Stimulated activated naive B cell treated with anti-CD40 and anti-IgM and Interleukin-4, amounts not matched to agents 10 μg/mL and 1 μg/mL and 100 μg/mL, for 72 hours (primary cell): ENCODE results near the gene PPP1R2B.
"Not testable (repeated sequence)": the region's sequence is repeated elsewhere in the genome, so short reads cannot be mapped to it uniquely, and the experiment has no call there.

ENCODE experiments used
- ATAC-seq, 2 donors: fragments of 150-1000 bp; cut with Tn5 transposase; replicated peaks; 2 replicates each; pipeline ENCODE4 v1.10.0; 2021; ENCODE audit warnings: moderate library complexity in 1 of 2
- DNase-seq: peaks from one replicate; pipeline ENCODE4 v3.0.0; 2021
- H3K27ac Mint-ChIP-seq: one replicate; pipeline ENCODE4 v1.8.0; 2022; ENCODE audit warnings: mild to moderate bottlenecking, mixed read lengths
- H3K27me3 Mint-ChIP-seq, 2 donors: one replicate each; pipeline ENCODE4 v1.8.0; 2022; ENCODE audit warnings: mixed read lengths in 2 of 2
- H3K36me3 Mint-ChIP-seq, 2 donors: one replicate each; pipeline ENCODE4 v1.8.0; 2022; ENCODE audit warnings: mixed read lengths in 2 of 2, mild to moderate bottlenecking in 1 of 2
- H3K4me1 Mint-ChIP-seq, 2 donors: one replicate each; pipeline ENCODE4 v1.8.0; 2022; ENCODE audit warnings: mixed read lengths in 2 of 2, mild to moderate bottlenecking in 1 of 2
- H3K4me3 Mint-ChIP-seq, 2 donors: one replicate each; pipeline ENCODE4 v1.8.0; 2022; ENCODE audit warnings: mild to moderate bottlenecking in 2 of 2, mixed read lengths in 2 of 2, moderate library complexity in 1 of 2
- H3K9me3 Mint-ChIP-seq, 2 donors: one replicate each; pipeline ENCODE4 v1.8.0; 2022; ENCODE audit warnings: mixed read lengths in 2 of 2, mild to moderate bottlenecking in 1 of 2

The PPP1R2B gene

DNA sequence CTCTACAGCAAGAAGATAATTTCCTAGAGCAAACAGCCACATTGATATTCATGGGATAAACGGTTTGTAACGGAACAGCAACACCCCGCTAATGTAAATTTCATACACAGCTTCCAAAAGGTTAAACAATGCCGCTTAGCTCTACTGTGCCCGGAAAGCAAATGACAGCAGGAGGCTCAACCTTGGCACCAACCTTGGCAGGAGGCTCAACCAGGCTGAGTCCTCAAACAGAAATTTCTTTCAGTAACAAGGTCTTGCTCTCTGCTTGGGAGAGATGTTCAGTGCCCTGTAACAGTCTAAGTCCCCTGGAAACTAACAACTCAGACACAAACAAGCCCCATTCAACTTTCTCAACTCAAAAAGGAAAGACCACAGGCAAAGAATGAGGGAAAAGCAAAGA, 11.1 kb upstream of the PPP1R2B start:
- peaks cover 6 to 20% of the 10 kb centered on the region in 2 donors for H3K27me3 Mint-ChIP-seq
- H3K4me3 Mint-ChIP-seq: no peak overlapping the region

GRCh38 chr5:156841737-156842136, 8.4 kb upstream of the PPP1R2B start:
- DNase-seq: no peak
- H3K36me3 Mint-ChIP-seq: no peaks in the 10 kb centered on the region
- H3K27ac Mint-ChIP-seq: no peak overlapping the region
- no peak for ATAC-seq
- no peaks in the 10 kb centered on the region for H3K9me3 Mint-ChIP-seq
- H3K4me3 Mint-ChIP-seq: no peak overlapping the region
- peaks cover 11 to 19% of the 10 kb centered on the region in 2 donors for H3K27me3 Mint-ChIP-seq
- no peaks in the 10 kb centered on the region for H3K4me1 Mint-ChIP-seq

More for the DNA sequence above, 11.1 kb upstream of the PPP1R2B start:
- no peak for ATAC-seq
- Mint-ChIP-seq H3K4me1 (no peaks in the 10 kb centered on the region), H3K27ac (no peak overlapping the region), H3K9me3 (no peaks in the 10 kb centered on the region), H3K36me3 (no peaks in the 10 kb centered on the region)
- DNase-seq: no peak

- H3K9me3 Mint-ChIP-seq: peaks cover 9% of the 10 kb centered on the region in 2 donors
- H3K27ac Mint-ChIP-seq: no peak overlapping the region
- no peak overlapping the region for H3K4me3 Mint-ChIP-seq
- no peak for ATAC-seq
- no peaks in the 10 kb centered on the region for H3K4me1 Mint-ChIP-seq
- DNase-seq: no peak
- peaks cover 0 to 3% of the 10 kb centered on the region in 2 donors for H3K36me3 Mint-ChIP-seq
- peaks cover 23 to 28% of the 10 kb centered on the region in 2 donors for H3K27me3 Mint-ChIP-seq
These were observed 3.2 kb upstream of the PPP1R2B start for GRCh38 chr5:156846914-156847313.

GRCh38 chr5:156848447-156848846, 1.6 kb upstream of the PPP1R2B start:
- not testable (repeated sequence) for H3K4me3 Mint-ChIP-seq, DNase-seq, H3K9me3 Mint-ChIP-seq, H3K4me1 Mint-ChIP-seq, H3K36me3 Mint-ChIP-seq, H3K27ac Mint-ChIP-seq, ATAC-seq
- H3K27me3 Mint-ChIP-seq: peaks cover 24 to 28% of the 10 kb centered on the region in 2 donors

- Mint-ChIP-seq H3K4me1 (no peaks in the 10 kb centered on the region), H3K36me3 (peaks cover 0 to 4% of the 10 kb centered on the region in 2 donors), H3K9me3 (peaks cover 21 to 24% of the 10 kb centered on the region in 2 donors), H3K4me3 (no peak overlapping the region), H3K27ac (no peak overlapping the region), H3K27me3 (peaks cover 24 to 28% of the 10 kb centered on the region in 2 donors)
- DNase-seq (no peak), ATAC-seq (no peak)
These were observed 1.8 kb downstream of the PPP1R2B start for GRCh38 chr5:156851880-156852279.

- ATAC-seq, H3K4me3 Mint-ChIP-seq, DNase-seq, H3K27ac Mint-ChIP-seq, H3K36me3 Mint-ChIP-seq, H3K4me1 Mint-ChIP-seq: not testable (repeated sequence)
- Mint-ChIP-seq H3K27me3 (peaks cover 19 to 21% of the 10 kb centered on the region in 2 donors), H3K9me3 (peaks cover 19 to 24% of the 10 kb centered on the region in 2 donors)
These were observed 3.0 kb downstream of the PPP1R2B start for GRCh38 chr5:156853055-156853454.

- Mint-ChIP-seq H3K4me3 (no peak overlapping the region), H3K9me3 (peaks cover 2 to 3% of the 10 kb centered on the region in 2 donors), H3K27me3 (peaks cover 5 to 15% of the 10 kb centered on the region in 2 donors), H3K36me3 (no peaks in the 10 kb centered on the region), H3K27ac (no peak overlapping the region), H3K4me1 (no peaks in the 10 kb centered on the region)
- no peak for ATAC-seq
- DNase-seq: no peak
These were observed 15.3 kb downstream of the PPP1R2B start for GRCh38 chr5:156865427-156865826.

DNA sequence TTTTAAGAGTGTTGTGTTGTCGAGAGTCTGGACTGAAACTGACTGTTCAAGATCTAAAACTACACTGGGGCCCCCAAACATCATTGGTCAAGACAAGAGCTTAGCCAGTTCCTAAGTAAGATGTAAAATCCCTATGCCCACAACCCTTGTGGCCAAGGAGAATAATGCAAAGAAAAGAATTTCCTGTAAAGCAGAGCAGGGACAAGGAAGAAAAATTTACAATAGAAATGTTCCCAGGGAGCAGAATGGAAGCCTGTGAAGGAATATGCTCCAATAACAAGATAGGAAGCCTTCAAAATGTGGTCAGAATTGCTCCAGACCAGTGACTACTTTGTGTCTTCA, 20.4 kb downstream of the PPP1R2B start:
- Mint-ChIP-seq H3K36me3 (no peaks in the 10 kb centered on the region), H3K27me3 (peaks cover 6 to 9% of the 10 kb centered on the region in 2 donors), H3K4me3 (no peak overlapping the region), H3K9me3 (peaks cover 16 to 21% of the 10 kb centered on the region in 2 donors), H3K27ac (no peak overlapping the region), H3K4me1 (no peaks in the 10 kb centered on the region)
- DNase-seq (no peak), ATAC-seq (no peak)

DNA sequence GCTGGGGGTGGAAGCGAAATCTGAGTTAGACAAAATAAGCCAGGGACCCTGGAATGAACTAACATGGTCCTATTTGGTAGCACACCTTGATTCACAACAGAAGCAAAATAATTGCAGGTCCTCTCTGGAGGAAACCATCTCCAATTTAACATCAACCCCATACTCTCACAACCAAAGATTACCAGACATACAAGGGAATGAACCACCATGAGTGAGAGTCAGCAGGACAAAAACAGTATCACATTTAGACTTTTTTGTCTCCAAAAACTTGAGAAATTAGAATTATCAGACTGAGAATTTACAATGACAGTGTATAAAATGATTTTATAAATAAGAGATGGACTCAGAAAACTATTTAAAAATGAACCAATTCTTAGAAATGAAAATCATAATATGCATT, 21.1 kb downstream of the PPP1R2B start:
- no peak overlapping the region for H3K27ac Mint-ChIP-seq

GRCh38 chr5:156879665-156880285, 29.7 kb downstream of the PPP1R2B start:
- Mint-ChIP-seq H3K27ac (no peak overlapping the region), H3K27me3 (peaks cover 0 to 7% of the 10 kb centered on the region in 2 donors), H3K9me3 (no peaks in the 10 kb centered on the region), H3K4me1 (peaks cover 9 to 17% of the 10 kb centered on the region in 2 donors), H3K36me3 (no peaks in the 10 kb centered on the region), H3K4me3 (no peak overlapping the region)
- ATAC-seq: peak in 1 of 2 donors; percentile 44
- DNase-seq: no peak

More for the DNA sequence above, 21.1 kb downstream of the PPP1R2B start:
- ATAC-seq: no peak
- Mint-ChIP-seq H3K27me3 (peaks cover 6 to 9% of the 10 kb centered on the region in 2 donors), H3K9me3 (peaks cover 16 to 21% of the 10 kb centered on the region in 2 donors), H3K4me3 (no peak overlapping the region), H3K36me3 (no peaks in the 10 kb centered on the region), H3K4me1 (no peaks in the 10 kb centered on the region)
- no peak for DNase-seq

- DNase-seq: no peak
- H3K9me3 Mint-ChIP-seq: no peaks in the 10 kb centered on the region
- ATAC-seq: peak; percentile 58 to 67
- peaks cover 6 to 10% of the 10 kb centered on the region in 2 donors for H3K27me3 Mint-ChIP-seq
- peaks cover 9 to 17% of the 10 kb centered on the region in 2 donors for H3K4me1 Mint-ChIP-seq
- H3K27ac Mint-ChIP-seq: no peak overlapping the region
- no peak overlapping the region for H3K4me3 Mint-ChIP-seq
- no peaks in the 10 kb centered on the region for H3K36me3 Mint-ChIP-seq
These were observed 33.3 kb downstream of the PPP1R2B start for GRCh38 chr5:156883316-156883875.

- Mint-ChIP-seq H3K27me3 (peaks cover 4 to 6% of the 10 kb centered on the region in 2 donors), H3K27ac (no peak overlapping the region), H3K9me3 (peaks cover 0 to 1% of the 10 kb centered on the region in 2 donors), H3K4me1 (peaks cover 10 to 17% of the 10 kb centered on the region in 2 donors), H3K36me3 (no peaks in the 10 kb centered on the region), H3K4me3 (no peak overlapping the region)
- DNase-seq (no peak), ATAC-seq (no peak)
These were observed 38.4 kb downstream of the PPP1R2B start for GRCh38 chr5:156888520-156888919.

DNA sequence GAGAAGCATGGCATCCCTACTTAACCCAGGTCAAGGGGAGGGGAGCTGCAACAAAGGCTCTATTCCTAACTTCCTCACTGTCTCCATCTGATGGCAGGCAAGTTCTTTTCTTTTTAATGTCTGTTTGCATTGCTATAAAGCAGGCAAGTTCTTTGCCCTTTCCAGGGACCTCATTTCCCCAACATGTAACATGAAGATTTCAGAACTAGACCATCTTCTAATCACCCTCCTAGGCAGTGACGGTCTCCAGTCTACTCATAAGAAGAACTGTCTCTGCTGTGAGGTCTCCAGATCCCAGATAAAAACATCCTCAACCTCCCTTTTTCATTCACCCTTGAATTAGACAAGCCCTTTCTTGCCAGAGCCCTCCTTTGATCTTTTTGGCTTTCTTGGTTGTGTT, 42.1 kb downstream of the PPP1R2B start:
- H3K9me3 Mint-ChIP-seq: peaks cover 0 to 4% of the 10 kb centered on the region in 2 donors
- H3K36me3 Mint-ChIP-seq: no peaks in the 10 kb centered on the region
- H3K27me3 Mint-ChIP-seq: peaks cover 0 to 10% of the 10 kb centered on the region in 2 donors
- H3K27ac Mint-ChIP-seq: no peak overlapping the region
- H3K4me1 Mint-ChIP-seq: peaks cover 10 to 13% of the 10 kb centered on the region in 2 donors
- DNase-seq: no peak
- ATAC-seq: peak in 1 of 2 donors; percentile 22
- no peak overlapping the region for H3K4me3 Mint-ChIP-seq

GRCh38 chr5:156892864-156893263, 42.8 kb downstream of the PPP1R2B start:
- peaks cover 10 to 13% of the 10 kb centered on the region in 2 donors for H3K4me1 Mint-ChIP-seq
- H3K36me3 Mint-ChIP-seq: no peaks in the 10 kb centered on the region
- H3K27me3 Mint-ChIP-seq: peaks cover 0 to 9% of the 10 kb centered on the region in 2 donors
- ATAC-seq (no peak), DNase-seq (no peak)
- H3K9me3 Mint-ChIP-seq: peaks cover 0 to 4% of the 10 kb centered on the region in 2 donors
- peak overlapping the region; percentile 48 for H3K27ac Mint-ChIP-seq
- no peak overlapping the region for H3K4me3 Mint-ChIP-seq

DNA sequence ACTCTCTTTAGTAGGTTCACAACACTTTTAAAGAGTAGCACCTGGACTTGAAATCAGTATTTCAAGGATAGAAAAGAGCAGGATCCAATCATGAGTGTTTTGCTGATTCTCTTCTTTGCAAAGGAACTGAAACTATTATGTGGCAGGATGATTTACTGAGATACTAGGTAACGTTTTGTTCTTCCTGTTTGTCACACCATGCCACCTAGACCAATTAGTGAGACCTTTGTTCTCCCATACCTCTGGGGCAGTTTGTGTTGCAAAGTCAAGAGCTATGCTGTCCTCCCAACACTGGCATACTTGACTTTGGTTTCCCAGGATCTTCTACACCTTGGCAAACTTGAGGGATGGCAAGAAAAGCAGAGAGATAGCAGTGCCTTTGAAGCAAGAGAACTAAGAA, 43.4 kb downstream of the PPP1R2B start:
- Mint-ChIP-seq H3K9me3 (peaks cover 0 to 4% of the 10 kb centered on the region in 2 donors), H3K27ac (peak overlapping the region; percentile 48), H3K4me1 (peaks cover 10 to 13% of the 10 kb centered on the region in 2 donors), H3K4me3 (no peak overlapping the region), H3K27me3 (peaks cover 0 to 9% of the 10 kb centered on the region in 2 donors), H3K36me3 (no peaks in the 10 kb centered on the region)
- DNase-seq (no peak), ATAC-seq (peak; percentile 89)
